Ishikawa (cell line): Measurements from ENCODE around the gene CIZ1.
A peak's percentile ranks its signal among the peaks of the same experiment; 100 is the strongest.

Experiments
- CEBPB ChIP-seq: IDR thresholded peaks from 2 replicates; pipeline ENCODE4 v1.6.1; 2012
- CREB1 ChIP-seq: IDR thresholded peaks from 2 replicates; pipeline ENCODE4 v1.6.1; 2012; ENCODE audit warnings: low read depth
- EGR1 ChIP-seq: IDR thresholded peaks from 2 replicates; pipeline ENCODE4 v1.6.1; 2012
- EP300 ChIP-seq: IDR thresholded peaks from 2 replicates; pipeline ENCODE4 v1.6.1; 2012; ENCODE audit warnings: borderline replicate concordance
- FOXM1 ChIP-seq: IDR thresholded peaks from 2 replicates; pipeline ENCODE4 v1.6.1; 2012; ENCODE audit warnings: low read depth, borderline replicate concordance
- NFIC ChIP-seq: IDR thresholded peaks from 2 replicates; pipeline ENCODE4 v1.6.1; 2012
- RAD21 ChIP-seq: IDR thresholded peaks from 2 replicates; pipeline ENCODE4 v1.6.1; 2012; ENCODE audit warnings: low read depth
- TAF1 ChIP-seq: IDR thresholded peaks from 2 replicates; pipeline ENCODE4 v1.6.1; 2012; ENCODE audit warnings: low read depth, mild to moderate bottlenecking
- TCF12 ChIP-seq: IDR thresholded peaks from 2 replicates; pipeline ENCODE4 v1.6.1; 2012; ENCODE audit warnings: low read depth
- TEAD4 ChIP-seq: IDR thresholded peaks from 2 replicates; pipeline ENCODE4 v1.6.1; 2012
- YY1 ChIP-seq: IDR thresholded peaks from 2 replicates; pipeline ENCODE4 v1.6.1; 2012; ENCODE audit warnings: low read depth
- ZBTB7A ChIP-seq: IDR thresholded peaks from 2 replicates; pipeline ENCODE4 v1.6.1; 2012; ENCODE audit warnings: low read depth
- TF ChIP-seq, protein P1 (sequence below): IDR thresholded peaks from 2 replicates; pipeline ENCODE4 v1.6.1; 2012; ENCODE audit warnings: low read depth, mild to moderate bottlenecking
- TF ChIP-seq, protein P2 (sequence below): IDR thresholded peaks from 2 replicates; pipeline ENCODE4 v1.6.1; 2012
- TF ChIP-seq, protein P3 (sequence below): IDR thresholded peaks from 2 replicates; pipeline ENCODE4 v1.6.1; 2012

The CIZ1 gene

DNA sequence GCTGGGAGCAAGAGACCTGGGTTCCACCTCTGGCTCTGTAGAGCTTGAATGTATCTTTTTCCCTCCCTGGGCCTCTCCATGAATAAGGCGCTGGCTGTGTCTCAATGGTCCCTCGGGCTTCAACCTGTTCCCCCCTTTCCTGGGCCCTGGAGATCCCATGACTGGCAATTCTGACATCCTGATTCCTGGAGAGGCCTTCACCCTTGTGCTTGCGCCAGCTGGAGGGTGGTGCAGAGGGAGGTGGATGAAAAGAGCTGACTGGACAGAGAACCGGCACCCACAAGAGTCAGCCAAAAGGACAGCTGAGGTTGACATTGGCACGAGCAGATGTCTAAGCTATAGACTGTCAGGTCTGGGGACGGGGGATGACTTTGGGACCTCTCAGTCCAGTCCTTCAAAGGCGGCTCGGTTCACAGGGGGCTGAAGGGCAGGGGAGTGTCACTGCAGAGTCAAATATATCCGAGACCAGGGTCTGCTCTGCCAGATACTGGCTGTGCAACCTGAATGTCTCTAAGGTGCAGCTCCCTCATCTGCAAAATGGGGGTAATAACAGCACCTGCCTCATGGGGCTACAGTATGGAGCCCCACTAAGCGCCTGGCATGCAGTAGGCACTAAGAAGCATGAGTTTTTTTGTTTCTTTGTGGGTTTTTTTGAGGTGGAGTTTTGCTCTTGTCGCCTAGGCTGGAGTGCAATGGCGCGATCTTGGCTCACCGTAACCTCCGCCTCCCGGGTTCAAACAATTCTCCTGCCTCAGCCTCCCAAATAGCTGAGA, 25.6 kb upstream of the CIZ1 start:
- no peak for TF ChIP-seq CEBPB
- no peak for TF ChIP-seq RAD21
- TF ChIP-seq TAF1: no peak
- TF ChIP-seq, protein P1, sequence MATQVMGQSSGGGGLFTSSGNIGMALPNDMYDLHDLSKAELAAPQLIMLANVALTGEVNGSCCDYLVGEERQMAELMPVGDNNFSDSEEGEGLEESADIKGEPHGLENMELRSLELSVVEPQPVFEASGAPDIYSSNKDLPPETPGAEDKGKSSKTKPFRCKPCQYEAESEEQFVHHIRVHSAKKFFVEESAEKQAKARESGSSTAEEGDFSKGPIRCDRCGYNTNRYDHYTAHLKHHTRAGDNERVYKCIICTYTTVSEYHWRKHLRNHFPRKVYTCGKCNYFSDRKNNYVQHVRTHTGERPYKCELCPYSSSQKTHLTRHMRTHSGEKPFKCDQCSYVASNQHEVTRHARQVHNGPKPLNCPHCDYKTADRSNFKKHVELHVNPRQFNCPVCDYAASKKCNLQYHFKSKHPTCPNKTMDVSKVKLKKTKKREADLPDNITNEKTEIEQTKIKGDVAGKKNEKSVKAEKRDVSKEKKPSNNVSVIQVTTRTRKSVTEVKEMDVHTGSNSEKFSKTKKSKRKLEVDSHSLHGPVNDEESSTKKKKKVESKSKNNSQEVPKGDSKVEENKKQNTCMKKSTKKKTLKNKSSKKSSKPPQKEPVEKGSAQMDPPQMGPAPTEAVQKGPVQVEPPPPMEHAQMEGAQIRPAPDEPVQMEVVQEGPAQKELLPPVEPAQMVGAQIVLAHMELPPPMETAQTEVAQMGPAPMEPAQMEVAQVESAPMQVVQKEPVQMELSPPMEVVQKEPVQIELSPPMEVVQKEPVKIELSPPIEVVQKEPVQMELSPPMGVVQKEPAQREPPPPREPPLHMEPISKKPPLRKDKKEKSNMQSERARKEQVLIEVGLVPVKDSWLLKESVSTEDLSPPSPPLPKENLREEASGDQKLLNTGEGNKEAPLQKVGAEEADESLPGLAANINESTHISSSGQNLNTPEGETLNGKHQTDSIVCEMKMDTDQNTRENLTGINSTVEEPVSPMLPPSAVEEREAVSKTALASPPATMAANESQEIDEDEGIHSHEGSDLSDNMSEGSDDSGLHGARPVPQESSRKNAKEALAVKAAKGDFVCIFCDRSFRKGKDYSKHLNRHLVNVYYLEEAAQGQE: no peak
- no peak for TF ChIP-seq TCF12
- TF ChIP-seq ZBTB7A: no peak
- no peak for TF ChIP-seq EP300
- TF ChIP-seq EGR1: no peak
- TF ChIP-seq CREB1: no peak
- no peak for TF ChIP-seq TEAD4
- TF ChIP-seq, protein P2, sequence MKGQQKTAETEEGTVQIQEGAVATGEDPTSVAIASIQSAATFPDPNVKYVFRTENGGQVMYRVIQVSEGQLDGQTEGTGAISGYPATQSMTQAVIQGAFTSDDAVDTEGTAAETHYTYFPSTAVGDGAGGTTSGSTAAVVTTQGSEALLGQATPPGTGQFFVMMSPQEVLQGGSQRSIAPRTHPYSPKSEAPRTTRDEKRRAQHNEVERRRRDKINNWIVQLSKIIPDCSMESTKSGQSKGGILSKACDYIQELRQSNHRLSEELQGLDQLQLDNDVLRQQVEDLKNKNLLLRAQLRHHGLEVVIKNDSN: no peak
- no peak for TF ChIP-seq FOXM1
- no peak for TF ChIP-seq NFIC
- TF ChIP-seq, protein P3, sequence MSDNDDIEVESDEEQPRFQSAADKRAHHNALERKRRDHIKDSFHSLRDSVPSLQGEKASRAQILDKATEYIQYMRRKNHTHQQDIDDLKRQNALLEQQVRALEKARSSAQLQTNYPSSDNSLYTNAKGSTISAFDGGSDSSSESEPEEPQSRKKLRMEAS: no peak
- no peak for TF ChIP-seq YY1

DNA sequence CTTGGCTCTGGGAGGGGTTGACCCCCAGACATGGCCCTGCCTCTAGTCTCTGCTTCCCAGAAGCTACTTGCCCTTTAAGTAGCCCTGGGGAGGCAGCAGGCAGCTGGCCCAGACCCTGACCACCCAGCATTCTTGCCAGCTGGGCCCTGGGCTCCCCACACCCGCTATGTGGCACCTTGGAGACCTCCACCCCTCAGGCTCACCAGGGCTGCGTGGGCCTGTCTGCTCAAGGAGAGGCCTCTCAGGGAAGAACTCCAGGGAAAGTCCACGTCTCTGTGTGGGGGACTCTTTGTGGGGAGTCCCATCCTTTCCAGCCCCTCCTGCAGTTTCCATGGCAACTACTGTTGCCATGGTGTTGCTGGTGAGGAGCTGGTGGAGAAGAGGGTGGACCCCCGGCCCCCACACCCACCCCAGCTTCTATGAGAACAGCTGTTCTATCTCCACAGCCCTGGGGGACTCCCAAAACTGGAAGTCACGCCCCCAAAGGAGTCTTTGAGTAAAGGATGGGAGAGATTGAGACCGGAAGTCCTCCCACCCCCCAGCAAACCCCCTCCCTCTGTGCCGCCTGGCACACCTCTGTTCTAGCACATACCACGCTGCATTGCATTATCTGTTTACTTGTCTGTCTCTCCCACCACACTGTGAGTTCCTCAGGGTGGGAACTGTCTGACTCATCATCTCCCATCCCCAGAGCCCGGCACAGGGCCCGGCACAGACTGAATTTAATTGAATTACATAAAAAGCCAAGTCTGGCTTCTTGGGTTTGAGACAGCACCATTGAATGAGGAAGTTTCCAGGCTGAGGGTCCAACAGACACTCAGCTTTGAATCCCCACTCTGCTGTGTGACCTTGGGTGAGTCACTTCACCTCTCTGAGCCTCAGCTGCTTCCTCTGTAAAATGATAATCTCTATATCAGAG, 24.4 kb upstream of the CIZ1 start:
- TF ChIP-seq TAF1 (no peak), TEAD4 (no peak), NFIC (no peak), CEBPB (no peak), EP300 (no peak), YY1 (no peak), ZBTB7A (no peak), CREB1 (no peak), EGR1 (no peak), RAD21 (no peak), TCF12 (no peak), FOXM1 (no peak)
- TF ChIP-seq, protein P3: no peak
- TF ChIP-seq, protein P2: no peak
- TF ChIP-seq, protein P1: no peak

DNA sequence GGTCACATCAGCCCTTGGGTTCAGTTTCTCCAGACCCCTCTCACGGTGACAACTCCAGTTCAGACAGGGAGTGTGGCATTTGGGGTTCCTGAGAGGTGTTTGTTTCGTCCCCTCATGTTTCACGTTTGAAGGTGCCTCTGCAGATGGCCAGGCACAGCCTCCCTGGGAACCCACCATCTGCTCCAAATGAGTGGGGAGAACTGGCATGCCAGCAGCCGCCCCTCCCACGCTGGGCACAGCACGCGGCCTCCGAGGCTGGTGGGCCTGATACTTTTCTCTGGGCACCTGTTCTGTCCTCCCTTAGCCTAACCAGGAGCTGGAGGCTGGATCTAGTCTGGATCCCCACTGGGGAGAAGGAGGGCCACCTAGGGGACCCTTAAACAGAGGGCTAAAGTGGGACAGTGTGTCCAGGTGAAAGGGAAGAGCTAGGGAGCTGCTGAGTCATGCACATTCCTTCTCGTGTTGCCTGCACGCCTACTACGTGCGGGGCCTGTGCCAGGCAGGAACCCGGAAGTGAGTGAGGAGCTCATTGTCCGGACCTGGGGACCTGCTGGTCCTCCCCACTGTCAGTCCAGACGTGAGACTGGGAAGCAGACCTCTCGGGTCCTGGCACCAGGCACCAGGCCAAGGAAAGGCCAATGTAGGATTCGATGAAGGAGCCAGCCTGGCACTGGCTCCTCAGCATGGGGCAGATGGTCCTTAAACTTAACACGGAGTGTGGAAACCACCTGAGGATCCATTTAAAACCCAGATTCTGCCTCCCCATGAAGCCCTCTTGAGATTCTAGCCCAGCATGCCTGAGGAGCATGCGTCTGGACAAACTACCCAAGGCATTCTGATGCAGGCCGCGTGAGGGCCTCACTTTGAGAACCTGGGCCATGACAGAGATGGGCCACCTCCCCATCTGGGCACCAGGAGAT, 23.5 kb upstream of the CIZ1 start:
- TF ChIP-seq EGR1: no peak
- TF ChIP-seq, protein P2: no peak
- peak; percentile 49; the same call in 1 of the 2 replicates for TF ChIP-seq TEAD4
- TF ChIP-seq, protein P1: no peak
- TF ChIP-seq TCF12: no peak
- TF ChIP-seq ZBTB7A: no peak
- TF ChIP-seq RAD21: no peak
- TF ChIP-seq FOXM1: no peak
- TF ChIP-seq CREB1: no peak
- no peak; the same call in 1 of the 2 replicates for TF ChIP-seq EP300
- TF ChIP-seq CEBPB: no peak
- TF ChIP-seq TAF1: no peak
- TF ChIP-seq YY1: no peak
- TF ChIP-seq, protein P3: no peak
- 0 out of 2 replicates have a peak, but pooled peaks have one; percentile 30 for TF ChIP-seq NFIC
